Measurements from ENCODE around the gene ADGRG6.

Gene ADGRG6

GRCh38 chr6:142470421-142470820, 168.6 kb downstream of the ADGRG6 start:
- Histone ChIP-seq H3K4me1 (ENCODE audit: insufficient read depth, low read length) (no peaks in the 10 kb centered on the region), H3K36me3 (ENCODE audit: insufficient read depth, low read length) (no peaks in the 10 kb centered on the region), H3K27me3 (ENCODE audit: insufficient read depth, low read length) (no peaks in the 10 kb centered on the region), H3K27ac (ENCODE audit: low read depth, low read length) (no peak overlapping the region), H3K9ac (ENCODE audit: low read depth, low read length) (no peak overlapping the region), H3K9me3 (ENCODE audit: insufficient read depth, low read depth, low read length) (no peaks in the 10 kb centered on the region), H3K4me3 (ENCODE audit: low read length) (no peak overlapping the region)
- WGBS = 80% methylated on average over 1 of the region's 1 CpG

GRCh38 chr6:142474531-142475289, 172.9 kb downstream of the ADGRG6 start:
- H3K9ac ChIP-seq (ENCODE audit: low read depth, low read length) = no peak overlapping the region
- no peaks in the 10 kb centered on the region for H3K27me3 ChIP-seq (ENCODE audit: insufficient read depth, low read length)
- no peaks in the 10 kb centered on the region for H3K36me3 ChIP-seq (ENCODE audit: insufficient read depth, low read length)
- H3K4me1 ChIP-seq (ENCODE audit: insufficient read depth, low read length) = peaks cover 6% of the 10 kb centered on the region
- 9% methylated on average over 13 of the region's 13 CpGs for WGBS
- no peaks in the 10 kb centered on the region for H3K9me3 ChIP-seq (ENCODE audit: insufficient read depth, low read depth, low read length)
- H3K27ac ChIP-seq (ENCODE audit: low read depth, low read length) = peak overlapping the region; percentile 43; the same call in 1 of the 2 replicates
- H3K4me3 ChIP-seq (ENCODE audit: low read length) = peak overlapping the region; percentile 27

GRCh38 chr6:142476452-142476851, 174.6 kb downstream of the ADGRG6 start:
- no peak overlapping the region for H3K9ac ChIP-seq (ENCODE audit: low read depth, low read length)
- H3K4me1 ChIP-seq (ENCODE audit: insufficient read depth, low read length) = peaks cover 6% of the 10 kb centered on the region
- H3K9me3 ChIP-seq (ENCODE audit: insufficient read depth, low read depth, low read length) = no peaks in the 10 kb centered on the region
- no peaks in the 10 kb centered on the region for H3K36me3 ChIP-seq (ENCODE audit: insufficient read depth, low read length)
- H3K4me3 ChIP-seq (ENCODE audit: low read length) = no peak overlapping the region
- H3K27me3 ChIP-seq (ENCODE audit: insufficient read depth, low read length) = no peaks in the 10 kb centered on the region
- no peak overlapping the region for H3K27ac ChIP-seq (ENCODE audit: low read depth, low read length)
- 95% methylated on average over 2 of the region's 2 CpGs for WGBS

- H3K36me3 ChIP-seq (ENCODE audit: insufficient read depth, low read length) = no peaks in the 10 kb centered on the region
- H3K9ac ChIP-seq (ENCODE audit: low read depth, low read length) = no peak overlapping the region
- H3K27ac ChIP-seq (ENCODE audit: low read depth, low read length) = peak overlapping the region; percentile 43; the same call in 1 of the 2 replicates
- H3K9me3 ChIP-seq (ENCODE audit: insufficient read depth, low read depth, low read length) = no peaks in the 10 kb centered on the region
- H3K27me3 ChIP-seq (ENCODE audit: insufficient read depth, low read length) = no peaks in the 10 kb centered on the region
- peaks cover 6% of the 10 kb centered on the region for H3K4me1 ChIP-seq (ENCODE audit: insufficient read depth, low read length)
- WGBS = 69% methylated on average over 1 of the region's 2 CpGs
- no peak overlapping the region for H3K4me3 ChIP-seq (ENCODE audit: low read length)
Measured at GRCh38 chr6:142478117-142478516, 176.3 kb downstream of the ADGRG6 start.

- peaks cover 6% of the 10 kb centered on the region for H3K4me1 ChIP-seq (ENCODE audit: insufficient read depth, low read length)
- H3K27me3 ChIP-seq (ENCODE audit: insufficient read depth, low read length) = no peaks in the 10 kb centered on the region
- H3K9ac ChIP-seq (ENCODE audit: low read depth, low read length) = no peak overlapping the region
- 0 out of 2 replicates have a peak, but pooled peaks cover 2% of the 10 kb centered on the region for H3K9me3 ChIP-seq (ENCODE audit: insufficient read depth, low read depth, low read length)
- no peak overlapping the region for H3K27ac ChIP-seq (ENCODE audit: low read depth, low read length)
- WGBS = 85% methylated on average over 4 of the region's 4 CpGs
- no peaks in the 10 kb centered on the region for H3K36me3 ChIP-seq (ENCODE audit: insufficient read depth, low read length)
- no peak overlapping the region for H3K4me3 ChIP-seq (ENCODE audit: low read length)
Measured at GRCh38 chr6:142481466-142481865, 179.7 kb downstream of the ADGRG6 start.

- H3K27me3 ChIP-seq (ENCODE audit: insufficient read depth, low read length) = no peaks in the 10 kb centered on the region
- H3K27ac ChIP-seq (ENCODE audit: low read depth, low read length) = no peak overlapping the region
- WGBS = 65% methylated on average over 1 of the region's 1 CpG
- 0 out of 2 replicates have a peak, but pooled peaks cover 2% of the 10 kb centered on the region for H3K9me3 ChIP-seq (ENCODE audit: insufficient read depth, low read depth, low read length)
- no peak overlapping the region for H3K9ac ChIP-seq (ENCODE audit: low read depth, low read length)
- H3K4me1 ChIP-seq (ENCODE audit: insufficient read depth, low read length) = peaks cover 6% of the 10 kb centered on the region
- H3K4me3 ChIP-seq (ENCODE audit: low read length) = no peak overlapping the region
- H3K36me3 ChIP-seq (ENCODE audit: insufficient read depth, low read length) = no peaks in the 10 kb centered on the region
Measured at GRCh38 chr6:142482249-142482648, 180.4 kb downstream of the ADGRG6 start.

GRCh38 chr6:142482974-142483373, 181.2 kb downstream of the ADGRG6 start:
- no peaks in the 10 kb centered on the region for H3K36me3 ChIP-seq (ENCODE audit: insufficient read depth, low read length)
- H3K27me3 ChIP-seq (ENCODE audit: insufficient read depth, low read length) = no peaks in the 10 kb centered on the region
- H3K27ac ChIP-seq (ENCODE audit: low read depth, low read length) = no peak overlapping the region
- peaks cover 4% of the 10 kb centered on the region for H3K4me1 ChIP-seq (ENCODE audit: insufficient read depth, low read length)
- H3K9me3 ChIP-seq (ENCODE audit: insufficient read depth, low read depth, low read length) = 0 out of 2 replicates have a peak, but pooled peaks cover 2% of the 10 kb centered on the region
- H3K4me3 ChIP-seq (ENCODE audit: low read length) = no peak overlapping the region
- 96% methylated on average over 3 of the region's 5 CpGs for WGBS
- no peak overlapping the region for H3K9ac ChIP-seq (ENCODE audit: low read depth, low read length)

- Histone ChIP-seq H3K27ac (ENCODE audit: low read depth, low read length) (no peak overlapping the region), H3K27me3 (ENCODE audit: insufficient read depth, low read length) (no peaks in the 10 kb centered on the region), H3K9ac (ENCODE audit: low read depth, low read length) (no peak overlapping the region), H3K36me3 (ENCODE audit: insufficient read depth, low read length) (no peaks in the 10 kb centered on the region), H3K4me1 (ENCODE audit: insufficient read depth, low read length) (no peaks in the 10 kb centered on the region), H3K9me3 (ENCODE audit: insufficient read depth, low read depth, low read length) (0 out of 2 replicates have a peak, but pooled peaks cover 2% of the 10 kb centered on the region), H3K4me3 (ENCODE audit: low read length) (no peak overlapping the region)
- WGBS = 98% methylated on average over 2 of the region's 2 CpGs
Measured at GRCh38 chr6:142485256-142485655, 183.4 kb downstream of the ADGRG6 start.

- H3K27me3 ChIP-seq (ENCODE audit: insufficient read depth, low read length) = no peaks in the 10 kb centered on the region
- H3K4me1 ChIP-seq (ENCODE audit: insufficient read depth, low read length) = no peaks in the 10 kb centered on the region
- no peak overlapping the region for H3K4me3 ChIP-seq (ENCODE audit: low read length)
- H3K36me3 ChIP-seq (ENCODE audit: insufficient read depth, low read length) = no peaks in the 10 kb centered on the region
- no peaks in the 10 kb centered on the region for H3K9me3 ChIP-seq (ENCODE audit: insufficient read depth, low read depth, low read length)
- 84% methylated on average over 1 of the region's 1 CpG for WGBS
- H3K9ac ChIP-seq (ENCODE audit: low read depth, low read length) = no peak overlapping the region
- H3K27ac ChIP-seq (ENCODE audit: low read depth, low read length) = no peak overlapping the region
Measured at GRCh38 chr6:142489722-142490610, 188.2 kb downstream of the ADGRG6 start.

All from HUES64 (cell line).